Measurements from ENCODE around the gene MSL2. TPM values are rescaled to one million over a fixed set of nuclear protein-coding genes. Genes with fewer than 3 reads are reported as not detected.

MSL2 gene
- total RNA-seq, 1 donor from 2014 or later: 30.2 TPM

GRCh38 chr3:136114421-136114820, 81.7 kb downstream of the MSL2 start:
- DNase-seq (no peak), ATAC-seq (peak; percentile 92)

DNA sequence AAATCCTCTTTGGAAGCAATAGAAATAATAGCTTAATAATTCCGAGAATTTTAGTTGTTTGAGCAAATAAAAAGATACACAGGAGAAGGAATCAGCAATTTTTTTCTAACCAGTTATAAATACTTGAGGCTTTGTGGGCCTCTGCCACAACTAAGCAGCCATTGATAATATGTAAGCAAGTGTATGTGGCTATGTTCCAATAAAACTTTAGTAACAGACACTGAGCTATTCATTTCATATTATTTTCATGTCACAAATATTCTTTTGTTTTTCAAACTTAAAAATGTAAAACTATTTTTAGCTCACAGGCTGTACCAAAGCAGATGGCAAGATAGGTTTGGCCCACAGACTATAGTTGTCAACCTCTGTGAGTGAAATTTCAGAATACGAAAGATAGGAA, 85.7 kb downstream of the MSL2 start:
- Histone ChIP-seq H3K27me3 (no peaks in the 10 kb centered on the region), H3K27ac (no peak overlapping the region), H3K9me3 (no peaks in the 10 kb centered on the region), H3K4me3 (no peak overlapping the region), H3K36me3 (no peaks in the 10 kb centered on the region), H3K4me1 (no peaks in the 10 kb centered on the region)
- TF ChIP-seq, protein P1, sequence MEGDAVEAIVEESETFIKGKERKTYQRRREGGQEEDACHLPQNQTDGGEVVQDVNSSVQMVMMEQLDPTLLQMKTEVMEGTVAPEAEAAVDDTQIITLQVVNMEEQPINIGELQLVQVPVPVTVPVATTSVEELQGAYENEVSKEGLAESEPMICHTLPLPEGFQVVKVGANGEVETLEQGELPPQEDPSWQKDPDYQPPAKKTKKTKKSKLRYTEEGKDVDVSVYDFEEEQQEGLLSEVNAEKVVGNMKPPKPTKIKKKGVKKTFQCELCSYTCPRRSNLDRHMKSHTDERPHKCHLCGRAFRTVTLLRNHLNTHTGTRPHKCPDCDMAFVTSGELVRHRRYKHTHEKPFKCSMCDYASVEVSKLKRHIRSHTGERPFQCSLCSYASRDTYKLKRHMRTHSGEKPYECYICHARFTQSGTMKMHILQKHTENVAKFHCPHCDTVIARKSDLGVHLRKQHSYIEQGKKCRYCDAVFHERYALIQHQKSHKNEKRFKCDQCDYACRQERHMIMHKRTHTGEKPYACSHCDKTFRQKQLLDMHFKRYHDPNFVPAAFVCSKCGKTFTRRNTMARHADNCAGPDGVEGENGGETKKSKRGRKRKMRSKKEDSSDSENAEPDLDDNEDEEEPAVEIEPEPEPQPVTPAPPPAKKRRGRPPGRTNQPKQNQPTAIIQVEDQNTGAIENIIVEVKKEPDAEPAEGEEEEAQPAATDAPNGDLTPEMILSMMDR (IDR thresholded peaks at IDR 0.05): no peak
- intact Hi-C loops (cut with DNase I): no loop called here
- DNase-seq (no peak), ATAC-seq (no peak)

More at GRCh38 chr3:136114421-136114820, 81.7 kb downstream of the MSL2 start:
- Histone ChIP-seq H3K9me3 (no peaks in the 10 kb centered on the region), H3K27me3 (no peaks in the 10 kb centered on the region), H3K36me3 (no peaks in the 10 kb centered on the region), H3K4me3 (no peak overlapping the region), H3K4me1 (no peaks in the 10 kb centered on the region), H3K27ac (no peak overlapping the region)
- intact Hi-C loops (cut with DNase I): no loop called here
- TF ChIP-seq, protein P1 (IDR thresholded peaks at IDR 0.05): no peak

DNA sequence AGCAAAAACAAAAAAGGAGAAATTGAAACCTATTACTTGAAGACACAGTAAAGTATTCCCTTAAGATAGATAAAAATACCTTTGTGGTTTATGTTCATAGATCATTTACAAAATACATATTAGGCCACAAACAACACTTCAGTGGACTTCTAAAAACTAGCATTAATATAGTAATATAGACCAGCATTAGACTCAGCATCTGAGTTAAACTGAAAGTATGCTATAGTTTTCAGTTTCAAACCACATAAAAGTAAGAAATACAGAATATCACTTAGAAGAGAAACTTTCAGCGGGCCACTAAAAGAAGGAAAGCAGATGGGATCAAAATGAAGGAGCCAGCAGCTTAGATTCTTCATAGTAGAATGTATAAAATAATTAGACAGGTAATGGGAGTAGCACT, 86.6 kb downstream of the MSL2 start:
- Histone ChIP-seq H3K27ac (no peak overlapping the region), H3K9me3 (no peaks in the 10 kb centered on the region), H3K4me3 (no peak overlapping the region), H3K27me3 (no peaks in the 10 kb centered on the region), H3K36me3 (no peaks in the 10 kb centered on the region), H3K4me1 (no peaks in the 10 kb centered on the region)
- DNase-seq (no peak), ATAC-seq (no peak)
- intact Hi-C loops (cut with DNase I): no loop called here
- TF ChIP-seq, protein P1 (IDR thresholded peaks at IDR 0.05): no peak

GRCh38 chr3:136106101-136106500, 90.0 kb downstream of the MSL2 start:
- intact Hi-C loops (cut with DNase I): no loop called here
- no peak overlapping the region for H3K4me3 ChIP-seq
- no peaks in the 10 kb centered on the region for H3K27me3 ChIP-seq
- DNase-seq: no peak
- ATAC-seq: no peak
- TF ChIP-seq, protein P1 (IDR thresholded peaks at IDR 0.05): no peak
- H3K9me3 ChIP-seq: no peaks in the 10 kb centered on the region
- H3K27ac ChIP-seq: no peak overlapping the region
- H3K36me3 ChIP-seq: peaks cover 9% of the 10 kb centered on the region
- no peaks in the 10 kb centered on the region for H3K4me1 ChIP-seq

- TF ChIP-seq, protein P1 (IDR thresholded peaks at IDR 0.05): no peak
- H3K4me3 ChIP-seq: no peak overlapping the region
- intact Hi-C loops (cut with DNase I): no loop called here
- no peaks in the 10 kb centered on the region for H3K27me3 ChIP-seq
- ATAC-seq: no peak
- H3K4me1 ChIP-seq: no peaks in the 10 kb centered on the region
- no peak for DNase-seq
- peaks cover 9% of the 10 kb centered on the region for H3K36me3 ChIP-seq
- H3K27ac ChIP-seq: no peak overlapping the region
- H3K9me3 ChIP-seq: no peaks in the 10 kb centered on the region
Measured at GRCh38 chr3:136105044-136105443, 91.1 kb downstream of the MSL2 start.

Other genes starting within 250 kb of the MSL2 start
- 7.4 TPM for gene PPP2R3A, start 230.6 kb downstream of the MSL2 start, total RNA-seq
- gene PCCB, start 54.0 kb upstream of the MSL2 start, total RNA-seq: 32.6 TPM

Data from upper lobe of right lung (tissue), 1 donor.